GM10248 (cell line): ENCODE results near the gene CMIP.

Source experiments
- CTCF ChIA-PET: fragments of 300-600 bp; sonication (Branson Sonifier 250); formaldehyde crosslinking; extraction: SDS; loops from one replicate; lab custom pipeline; 2021; ENCODE audit warnings: antibody characterized with exemption; lab: Yijun Ruan, JAX
- POLR2A ChIA-PET: fragments of 350-650 bp; sonication (Branson Sonifier 250); formaldehyde crosslinking; extraction: SDS; loops from one replicate; lab custom pipeline; 2020; ENCODE audit warnings: antibody characterized with exemption; lab: Yijun Ruan, JAX
- DNase-seq: peaks from one replicate; pipeline ENCODE4 v3.0.0; 2012; ENCODE audit errors: extremely low spot score
- TF ChIP-seq, protein P1 (sequence below): IDR thresholded peaks from 2 replicates; pipeline ENCODE4 v1.5.1; 2012; ENCODE audit warnings: mild to moderate bottlenecking, low read depth; ENCODE audit errors: extremely low read depth, missing control alignments, control extremely low read depth

The CMIP gene

DNA sequence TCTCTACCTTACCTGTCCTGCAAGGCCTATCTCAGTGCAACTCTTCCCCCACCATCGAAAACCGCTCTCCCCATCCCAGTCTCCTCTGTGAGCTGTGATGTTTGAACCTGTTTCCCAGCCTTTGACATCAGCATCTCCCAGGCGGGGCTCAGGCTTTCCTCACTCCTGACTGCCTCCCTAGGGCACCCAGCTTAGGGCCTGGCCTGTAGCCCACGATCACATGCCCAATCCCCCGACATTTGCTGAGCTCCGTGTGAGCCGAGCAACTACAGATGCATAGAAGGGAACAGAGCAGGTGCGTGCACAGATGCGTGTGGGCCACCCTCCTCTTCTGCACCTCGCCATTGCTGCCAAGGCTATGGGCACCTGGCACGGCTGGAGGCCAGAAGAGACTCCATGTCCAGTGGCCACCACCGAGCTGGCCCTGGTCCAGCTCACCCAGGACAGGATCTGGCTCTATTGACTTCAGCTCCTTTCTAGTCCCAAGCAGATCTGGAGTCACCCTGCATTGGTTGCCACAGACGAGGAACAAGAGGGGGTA is 35.5 kb upstream of the CMIP start:
- CTCF ChIA-PET: interaction anchor here (1.0 to 1.9 kb wide), 2 partner anchors 43 to 224 kb away, joined by 3 to 5 read pairs; no protein-coding TSS in a partner anchor
- POLR2A ChIA-PET: no interaction called here
- TF ChIP-seq, protein P1, sequence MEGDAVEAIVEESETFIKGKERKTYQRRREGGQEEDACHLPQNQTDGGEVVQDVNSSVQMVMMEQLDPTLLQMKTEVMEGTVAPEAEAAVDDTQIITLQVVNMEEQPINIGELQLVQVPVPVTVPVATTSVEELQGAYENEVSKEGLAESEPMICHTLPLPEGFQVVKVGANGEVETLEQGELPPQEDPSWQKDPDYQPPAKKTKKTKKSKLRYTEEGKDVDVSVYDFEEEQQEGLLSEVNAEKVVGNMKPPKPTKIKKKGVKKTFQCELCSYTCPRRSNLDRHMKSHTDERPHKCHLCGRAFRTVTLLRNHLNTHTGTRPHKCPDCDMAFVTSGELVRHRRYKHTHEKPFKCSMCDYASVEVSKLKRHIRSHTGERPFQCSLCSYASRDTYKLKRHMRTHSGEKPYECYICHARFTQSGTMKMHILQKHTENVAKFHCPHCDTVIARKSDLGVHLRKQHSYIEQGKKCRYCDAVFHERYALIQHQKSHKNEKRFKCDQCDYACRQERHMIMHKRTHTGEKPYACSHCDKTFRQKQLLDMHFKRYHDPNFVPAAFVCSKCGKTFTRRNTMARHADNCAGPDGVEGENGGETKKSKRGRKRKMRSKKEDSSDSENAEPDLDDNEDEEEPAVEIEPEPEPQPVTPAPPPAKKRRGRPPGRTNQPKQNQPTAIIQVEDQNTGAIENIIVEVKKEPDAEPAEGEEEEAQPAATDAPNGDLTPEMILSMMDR: no peak
- DNase-seq: no peak

DNA sequence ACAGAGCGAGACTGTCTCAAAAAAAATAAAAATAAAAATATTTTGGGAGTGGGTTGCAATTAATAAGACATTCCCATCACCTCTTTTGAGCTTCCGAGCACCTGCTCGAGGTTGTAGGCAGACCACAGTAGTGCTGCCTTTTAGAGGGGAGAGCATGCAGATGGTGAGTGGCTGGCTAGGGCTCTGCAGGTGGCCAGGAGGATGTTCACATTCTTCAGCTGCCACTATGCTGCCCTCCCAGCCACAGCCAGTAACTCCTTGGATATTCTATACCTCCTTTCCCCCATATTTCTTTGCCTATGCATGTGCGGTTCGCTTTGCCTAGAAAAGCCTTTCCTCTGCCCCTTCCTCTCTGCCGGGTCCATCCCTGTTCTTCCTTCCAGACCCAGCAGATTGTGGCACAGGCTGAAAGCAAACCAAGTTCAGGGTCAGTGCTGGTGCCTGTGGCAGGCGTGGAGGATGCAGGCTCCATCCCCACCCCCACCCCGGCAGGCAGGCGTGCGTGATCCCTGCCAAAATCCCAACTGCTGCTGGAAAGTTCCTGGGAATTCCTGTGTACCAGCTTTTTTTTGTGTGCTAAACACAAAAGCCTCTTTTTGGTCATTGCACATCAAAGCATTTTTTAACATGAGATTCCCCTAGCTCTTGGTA is 33.8 kb upstream of the CMIP start:
- DNase-seq: no peak
- TF ChIP-seq, protein P1: no peak
- ChIA-PET POLR2A (interaction anchor here (0.7 kb wide), 1 partner anchor 297 kb away, joined by 4 read pairs; no protein-coding TSS in a partner anchor), CTCF (interaction anchor here (1.1 to 1.3 kb wide), 2 partner anchors 14 to 297 kb away, joined by 3 to 4 read pairs; no protein-coding TSS in a partner anchor)

DNA sequence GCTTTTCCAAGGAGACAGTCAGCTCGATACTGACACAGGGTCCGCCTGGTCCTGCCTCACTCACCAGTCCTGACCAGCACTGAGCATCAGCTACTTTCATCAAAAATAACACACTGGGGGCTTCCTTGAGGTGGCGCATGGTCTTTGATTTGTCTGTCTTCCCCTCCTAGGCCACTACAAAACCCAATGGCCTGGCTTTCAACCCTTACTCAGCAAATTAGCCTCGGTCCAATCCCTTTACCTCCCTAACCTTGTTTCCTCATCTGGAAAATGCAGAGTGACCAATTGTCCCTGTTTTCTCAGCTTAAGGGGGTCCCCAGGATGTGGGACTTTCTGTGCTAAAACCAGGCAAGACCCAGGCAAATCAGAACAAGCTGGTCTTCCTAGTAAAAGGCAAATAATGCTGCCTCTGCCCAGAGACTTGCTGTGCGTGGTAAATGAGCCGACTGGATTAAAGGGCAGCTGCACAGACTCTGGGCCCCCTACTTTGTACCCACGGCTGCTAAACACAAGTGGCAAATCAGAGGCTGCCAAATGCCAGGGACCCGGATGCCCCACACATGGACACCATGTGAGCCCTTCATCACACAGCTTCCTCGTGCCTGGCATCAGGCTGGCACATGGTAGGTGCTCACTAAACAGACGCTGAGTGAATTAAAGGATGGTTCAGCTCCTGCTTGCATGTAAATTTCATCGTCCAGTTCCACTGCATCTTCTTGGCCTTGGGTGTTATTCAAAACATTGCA is 31.2 kb upstream of the CMIP start:
- TF ChIP-seq, protein P1: no peak
- CTCF ChIA-PET: interaction anchor here (0.8 to 2.1 kb wide), 4 partner anchors 9 to 15 kb away, joined by 3 to 8 read pairs (median 4); no protein-coding TSS in a partner anchor
- DNase-seq: no peak

DNA sequence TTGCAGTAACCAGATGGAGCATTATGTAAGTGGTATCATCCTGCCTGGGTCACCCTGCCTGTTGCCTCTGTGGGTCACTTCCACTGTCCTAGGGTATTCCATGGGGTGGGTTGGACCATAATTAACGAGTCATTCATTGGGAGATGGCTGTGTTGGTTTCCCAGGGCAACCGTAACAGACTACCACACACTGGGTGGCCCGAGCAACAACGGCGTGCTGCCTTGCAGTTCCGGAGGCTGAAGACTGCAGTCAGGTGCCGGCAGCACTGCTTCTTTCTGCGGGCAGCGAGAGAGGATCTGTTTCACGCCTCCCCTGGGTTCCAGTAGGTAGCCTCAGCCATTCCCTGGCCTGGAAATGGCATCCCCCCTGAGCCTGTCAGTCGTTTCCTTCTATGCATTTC is 28.9 kb upstream of the CMIP start:
- CTCF ChIA-PET: no interaction called here
- POLR2A ChIA-PET: no interaction called here
- no peak for DNase-seq
- TF ChIP-seq, protein P1: no peak

More for the DNA sequence above, 31.2 kb upstream of the CMIP start:
- POLR2A ChIA-PET: no interaction called here

DNA sequence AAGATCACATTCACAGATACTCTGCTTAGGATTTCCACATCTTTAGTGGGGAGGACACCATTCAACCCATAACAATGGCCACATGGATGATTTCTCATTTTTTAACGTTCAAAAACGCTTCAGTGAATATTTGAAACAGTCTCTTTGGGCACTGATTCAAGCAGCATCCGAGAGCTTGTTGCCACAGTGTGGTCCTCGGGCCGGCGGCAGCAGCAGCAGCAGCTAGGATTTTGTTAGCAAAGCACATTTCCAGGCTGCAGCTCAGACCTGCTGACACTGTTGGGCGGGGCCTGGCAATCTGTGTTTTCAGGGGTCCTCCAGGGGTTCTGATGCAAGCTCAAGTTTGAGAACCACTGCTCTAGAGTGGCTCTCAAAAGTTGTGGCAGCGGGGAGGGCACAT is 27.9 kb upstream of the CMIP start:
- ChIA-PET POLR2A (no interaction called here), CTCF (interaction anchor here (0.8 to 1.3 kb wide), 4 partner anchors 12 to 313 kb away, joined by 3 to 4 read pairs (median 3); no protein-coding TSS in a partner anchor)
- TF ChIP-seq, protein P1: no peak
- no peak for DNase-seq

DNA sequence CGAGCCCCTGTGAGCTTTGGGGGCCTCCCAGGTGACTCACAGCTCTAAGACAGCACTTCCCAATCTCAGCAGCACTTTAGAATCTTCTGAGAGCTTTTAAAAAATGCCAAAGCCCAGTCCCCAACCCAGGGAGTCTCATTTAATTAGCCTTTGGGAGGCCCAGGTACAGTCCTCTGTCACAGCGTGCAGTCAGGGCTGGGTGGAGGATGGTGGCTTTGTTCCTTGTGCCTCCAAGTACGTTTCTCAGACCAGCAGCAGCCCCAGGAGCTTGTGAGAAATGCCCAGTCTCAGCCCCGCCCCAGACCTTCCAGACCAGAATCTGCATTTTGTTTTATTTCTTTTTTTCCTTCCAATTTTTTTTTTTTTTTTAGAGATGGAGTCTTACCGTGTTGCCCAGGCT is 27.4 kb upstream of the CMIP start:
- POLR2A ChIA-PET: no interaction called here
- no peak for DNase-seq
- CTCF ChIA-PET: interaction anchor here (0.8 to 1.6 kb wide), 5 partner anchors 11 to 312 kb away, joined by 3 to 4 read pairs (median 3); no protein-coding TSS in a partner anchor
- TF ChIP-seq, protein P1: no peak
